Omental fat pad (tissue), 4 donors: ENCODE data around the gene LAT. TPM values are rescaled to one million over a fixed set of nuclear protein-coding genes. Genes with fewer than 3 reads are reported as not detected.
"Not testable (repeated sequence)": the region's sequence is repeated elsewhere in the genome, so short reads cannot be mapped to it uniquely, and the experiment has no call there.

Experiments used
- ATAC-seq: fragments of 150-250 bp; one replicate; pipeline ENCODE4 v1.9.1; 2016; ENCODE audit warnings: mild to moderate bottlenecking, moderate library complexity; ENCODE audit not compliant: low FRiP score
- DNase-seq: peaks from one replicate; pipeline ENCODE4 v3.0.0-alpha.2; 2019; ENCODE audit warnings: low spot score
- CTCF ChIP-seq, 3 donors: fragments of 450-650 bp; IDR thresholded peaks; one replicate each; pipeline ENCODE4 v1.5.1; 2016 to 2017; ENCODE audit warnings: antibody characterized with exemption in 3 of 3, mild to moderate bottlenecking in 3 of 3, moderate library complexity in 2 of 3
- total RNA-seq, 4 donors: library from RNA; depleted of rRNA; stranded (reverse); fragments of >200 nt; gene quantifications; one replicate each; pipeline ENCODE4 v1.1.0, GENCODE V29; 2016

The LAT gene
- total RNA-seq, 4 donors from 2014 or later: 1.4 to 8.5 (median 6.8) TPM

DNA sequence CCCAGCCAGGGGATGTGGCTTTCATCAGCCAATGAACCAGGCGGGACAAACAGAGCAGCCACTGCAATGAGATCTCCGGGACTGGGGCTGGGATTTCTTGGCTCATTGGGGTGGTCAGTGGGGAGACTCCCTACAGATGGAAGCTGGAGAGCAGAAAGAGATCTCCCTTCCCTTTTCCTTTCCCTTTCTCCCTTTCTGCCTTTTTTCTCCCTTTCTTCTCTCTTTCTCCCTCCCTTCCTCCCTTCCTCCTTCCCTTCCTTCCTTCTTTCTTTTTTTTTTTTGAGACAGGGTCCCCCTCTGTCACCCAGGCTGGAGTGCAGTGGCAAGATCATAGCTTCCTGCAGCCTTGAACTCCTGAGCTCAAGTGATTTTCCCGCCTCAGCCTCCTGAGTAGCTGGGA is 14.0 kb downstream of the LAT start:
- no peak for DNase-seq
- no peak for TF ChIP-seq CTCF (IDR thresholded peaks at IDR 0.05)
- no peak for ATAC-seq

DNA sequence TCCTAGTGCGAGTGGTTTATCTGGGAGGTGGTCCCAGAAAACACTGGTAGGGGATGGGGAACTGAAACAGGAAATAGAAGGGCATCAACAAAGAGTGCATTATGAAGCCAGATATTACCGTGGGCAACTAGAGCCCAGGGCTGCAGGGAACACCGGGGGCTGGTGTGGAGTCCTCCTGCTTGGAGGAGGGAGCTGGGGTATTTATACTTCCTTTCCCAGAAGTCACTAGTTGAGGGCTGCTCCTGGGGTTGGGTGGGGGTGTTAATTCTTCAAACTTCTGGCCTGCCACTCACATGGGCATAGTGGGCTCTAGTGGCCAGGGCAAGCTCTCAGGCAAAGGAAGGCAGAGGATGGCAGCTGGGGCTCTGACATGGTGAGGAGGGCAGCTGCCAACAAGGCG is 14.7 kb downstream of the LAT start:
- DNase-seq (no peak), ATAC-seq (no peak)
- no peak for TF ChIP-seq CTCF (IDR thresholded peaks at IDR 0.05)

DNA sequence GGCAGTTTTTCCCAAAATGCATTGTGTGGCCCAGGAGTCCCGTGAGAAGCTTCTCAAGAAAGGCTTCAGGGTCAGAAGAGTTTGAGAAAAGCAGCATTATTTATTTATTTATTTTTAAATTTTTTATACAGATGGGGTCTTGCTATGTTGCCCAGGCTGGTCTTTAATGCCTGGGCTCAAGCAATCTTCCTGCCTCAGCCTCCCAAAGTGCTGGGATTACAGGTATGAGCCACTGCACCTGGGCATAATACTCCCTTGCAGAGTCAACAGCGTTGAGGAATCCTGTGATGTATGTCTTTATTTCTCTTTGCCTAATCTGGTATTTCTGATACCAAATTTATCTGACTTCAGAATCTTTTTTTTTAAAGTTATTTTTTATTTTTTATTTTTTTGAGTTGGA is 15.2 kb downstream of the LAT start:
- DNase-seq (no peak), ATAC-seq (no peak)
- TF ChIP-seq CTCF (IDR thresholded peaks at IDR 0.05): no peak

DNA sequence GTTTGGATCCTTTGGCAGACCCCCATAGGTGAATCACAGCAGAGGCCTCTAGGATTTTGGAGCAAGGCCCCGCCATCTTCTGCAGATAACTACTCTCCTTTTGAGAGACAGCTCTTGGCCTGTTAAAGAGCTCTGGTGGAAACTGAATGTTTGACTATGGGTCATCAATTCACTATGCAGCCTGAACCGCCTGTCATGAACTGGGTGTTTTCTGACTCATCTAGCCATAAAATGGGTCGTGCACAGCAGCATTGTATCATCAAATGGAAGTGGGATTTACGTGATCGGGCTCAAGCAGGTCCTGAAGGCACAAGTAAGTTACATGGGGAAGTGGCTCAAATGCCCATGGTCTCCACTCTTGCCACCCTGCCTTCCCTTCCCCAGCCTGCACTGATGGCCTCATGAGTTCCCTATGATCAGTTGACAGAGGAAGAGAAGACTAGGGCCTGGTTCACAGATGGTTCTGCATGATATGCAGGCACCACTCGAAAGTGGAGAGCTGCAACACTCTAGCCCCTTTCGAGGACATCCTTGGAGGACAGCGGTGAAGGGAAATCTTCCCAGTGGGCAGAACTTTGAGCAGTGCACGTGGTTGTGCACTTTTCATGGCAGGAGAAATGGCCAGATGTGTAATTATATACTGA is 19.8 kb downstream of the LAT start:
- not testable (repeated sequence) for ATAC-seq, DNase-seq

DNA sequence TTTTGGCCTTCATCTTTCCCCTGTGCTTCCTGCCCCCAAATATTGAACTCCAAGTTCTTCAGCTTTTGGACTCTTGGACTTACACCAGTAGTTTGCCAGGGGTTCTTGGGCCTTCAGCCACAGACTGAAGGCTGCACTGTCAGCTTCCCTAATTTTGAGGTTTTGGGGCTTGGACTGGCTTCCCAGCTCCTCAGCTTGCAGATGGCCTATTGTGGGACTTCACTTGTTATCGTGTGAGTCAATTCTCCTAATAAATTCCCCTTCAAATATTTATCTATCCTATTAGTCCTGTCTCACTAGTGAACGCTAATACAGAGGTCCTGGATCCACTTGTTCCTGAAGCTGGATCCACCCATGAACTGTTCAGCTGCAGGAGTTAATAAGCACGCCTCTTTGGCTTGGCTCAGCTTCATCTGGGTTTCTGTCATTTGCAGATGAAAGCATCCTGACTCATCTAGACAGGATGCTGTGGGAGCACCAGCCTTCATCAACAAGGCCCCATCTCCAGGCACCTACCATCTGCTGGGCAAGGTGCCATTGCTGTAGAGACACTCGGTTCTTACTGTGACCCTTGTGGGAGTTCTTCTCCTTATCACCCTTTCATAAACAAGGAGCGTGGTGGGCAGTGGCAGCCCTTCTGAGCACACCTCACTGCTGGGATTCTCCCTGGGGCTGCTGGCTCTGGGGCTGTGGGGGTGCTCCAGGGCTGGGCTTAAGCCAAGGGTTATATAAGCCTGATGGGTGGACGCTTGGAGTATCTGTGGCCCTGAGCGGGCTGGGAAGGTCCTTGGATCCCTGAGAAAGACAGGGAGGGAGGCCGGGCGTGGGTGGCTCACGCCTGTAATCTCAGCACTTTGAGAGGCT is 23.1 kb downstream of the LAT start:
- DNase-seq (no peak), ATAC-seq (no peak)
- no peak for TF ChIP-seq CTCF (IDR thresholded peaks at IDR 0.05)

DNA sequence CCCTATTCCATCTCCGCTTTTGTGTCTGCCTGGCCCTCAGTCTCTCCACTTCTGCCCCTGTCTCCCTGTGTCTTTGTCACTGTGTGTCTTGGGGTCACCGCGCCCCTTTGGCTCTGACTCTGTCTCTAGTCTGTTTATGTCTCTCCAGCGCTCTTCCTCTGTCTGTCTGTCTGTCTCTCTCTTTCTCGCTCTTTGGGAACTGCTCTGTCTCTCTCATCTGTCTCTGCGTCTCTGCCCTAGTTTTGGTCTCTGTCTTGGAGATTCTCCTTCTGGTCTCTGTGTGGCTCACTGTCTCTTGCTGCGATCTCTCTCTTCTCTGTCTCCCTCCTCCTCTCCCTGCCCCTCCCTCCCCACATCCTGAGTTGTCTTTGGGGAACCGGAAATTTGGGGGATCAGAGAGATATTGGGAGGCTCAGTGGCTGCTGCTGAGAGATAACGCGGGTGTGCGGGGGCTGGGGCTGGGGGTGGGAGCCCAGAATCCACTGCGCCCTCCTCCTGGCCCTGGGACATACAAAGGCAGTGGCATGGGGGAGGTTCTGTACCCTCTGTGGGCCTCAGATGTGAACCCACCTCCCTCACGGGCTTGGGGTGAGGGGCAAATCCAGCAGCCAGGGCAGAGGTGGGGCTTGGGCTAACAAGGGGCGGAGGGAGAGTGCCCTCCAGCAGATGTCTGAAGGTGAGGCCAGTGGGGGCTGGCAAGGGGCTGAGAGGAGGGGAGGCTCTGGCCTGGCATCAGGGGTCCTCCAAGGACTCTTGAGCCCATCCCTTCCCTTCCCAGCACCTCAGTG is 24.4 kb downstream of the LAT start:
- ATAC-seq: no peak
- TF ChIP-seq CTCF (IDR thresholded peaks at IDR 0.05): no peak

GRCh38 chr16:29009838-29010166 is 24.9 kb downstream of the LAT start:
- TF ChIP-seq CTCF (IDR thresholded peaks at IDR 0.05): no peak
- no peak for ATAC-seq
- no peak for DNase-seq

More for the DNA sequence above, 24.4 kb downstream of the LAT start:
- DNase-seq: no peak
